HEK293 (cell line): ENCODE results near the gene PHEX.

ENCODE experiments used
- BCL11A ChIP-seq: fragments of 450-650 bp; formaldehyde crosslinking; IDR thresholded peaks from 2 replicates; pipeline ENCODE4 v1.5.1; 2016; ENCODE audit warnings: low read depth, missing biosample characterization, missing genetic modification characterization
- CTCF ChIP-seq: fragments of 450-650 bp; formaldehyde crosslinking; IDR thresholded peaks from 2 replicates; pipeline ENCODE4 v1.5.1; 2016; ENCODE audit warnings: missing biosample characterization, missing genetic modification characterization
- MYNN ChIP-seq: fragments of 450-650 bp; formaldehyde crosslinking; IDR thresholded peaks from 2 replicates; pipeline ENCODE4 v1.5.1; 2016; ENCODE audit warnings: missing biosample characterization, missing genetic modification characterization, borderline replicate concordance
- ZBTB7A ChIP-seq: fragments of 450-650 bp; formaldehyde crosslinking; IDR thresholded peaks from 2 replicates; pipeline ENCODE4 v1.5.1; 2016; ENCODE audit warnings: low read depth, missing biosample characterization, missing genetic modification characterization
- ZBTB8A ChIP-seq: fragments of 450-650 bp; formaldehyde crosslinking; IDR thresholded peaks from 2 replicates; pipeline ENCODE4 v1.5.1; 2016; ENCODE audit warnings: missing biosample characterization, missing genetic modification characterization
- ZIC2 ChIP-seq: fragments of 450-650 bp; formaldehyde crosslinking; IDR thresholded peaks from 2 replicates; pipeline ENCODE4 v1.5.1; 2016; ENCODE audit warnings: missing biosample characterization, missing genetic modification characterization
- TF ChIP-seq, protein P1 (sequence below): fragments of 450-650 bp; formaldehyde crosslinking; IDR thresholded peaks from 2 replicates; pipeline ENCODE4 v1.5.1; 2016; ENCODE audit warnings: missing biosample characterization, missing genetic modification characterization

- TF ChIP-seq ZIC2 (tag by site-specific recombination) (no peak), CTCF (tag by site-specific recombination) (no peak), ZBTB7A (tag by site-specific recombination) (no peak), BCL11A (tag by site-specific recombination) (no peak), MYNN (tag by site-specific recombination) (no peak), ZBTB8A (tag by site-specific recombination) (no peak)
- TF ChIP-seq, protein P1, sequence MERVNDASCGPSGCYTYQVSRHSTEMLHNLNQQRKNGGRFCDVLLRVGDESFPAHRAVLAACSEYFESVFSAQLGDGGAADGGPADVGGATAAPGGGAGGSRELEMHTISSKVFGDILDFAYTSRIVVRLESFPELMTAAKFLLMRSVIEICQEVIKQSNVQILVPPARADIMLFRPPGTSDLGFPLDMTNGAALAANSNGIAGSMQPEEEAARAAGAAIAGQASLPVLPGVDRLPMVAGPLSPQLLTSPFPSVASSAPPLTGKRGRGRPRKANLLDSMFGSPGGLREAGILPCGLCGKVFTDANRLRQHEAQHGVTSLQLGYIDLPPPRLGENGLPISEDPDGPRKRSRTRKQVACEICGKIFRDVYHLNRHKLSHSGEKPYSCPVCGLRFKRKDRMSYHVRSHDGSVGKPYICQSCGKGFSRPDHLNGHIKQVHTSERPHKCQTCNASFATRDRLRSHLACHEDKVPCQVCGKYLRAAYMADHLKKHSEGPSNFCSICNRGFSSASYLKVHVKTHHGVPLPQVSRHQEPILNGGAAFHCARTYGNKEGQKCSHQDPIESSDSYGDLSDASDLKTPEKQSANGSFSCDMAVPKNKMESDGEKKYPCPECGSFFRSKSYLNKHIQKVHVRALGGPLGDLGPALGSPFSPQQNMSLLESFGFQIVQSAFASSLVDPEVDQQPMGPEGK (tag by site-specific recombination), result no peak
Measured at GRCh38 chrX:22126327-22126726, 94.2 kb downstream of the PHEX start.
